GM23338 (cell line): Measurements from ENCODE around the gene MNDA. TPM values are rescaled to one million over a fixed set of nuclear protein-coding genes. Genes with fewer than 3 reads are reported as not detected.

Experiments
- ATAC-seq: fragments of 200-7000 bp; cut with Tn5 transposase; 3 replicates; pipeline ENCODE4 v1.9.1; 2020
- DNase-seq: peaks from one replicate; pipeline ENCODE4 v3.0.0-alpha.2; 2015; ENCODE audit warnings: low spot score
- H2AFZ ChIP-seq: fragments of 200-600 bp; sonication (generic); 2 replicates; pipeline ENCODE4 v1.8.0; 2016; ENCODE audit warnings: antibody characterized with exemption, mild to moderate bottlenecking, moderate library complexity
- H3F3A ChIP-seq: fragments of 200-600 bp; sonication (generic); replicated peaks from 2 replicates; pipeline ENCODE4 v1.8.0; 2017; ENCODE audit warnings: antibody characterized with exemption, mixed run types, low read depth
- H3K27ac ChIP-seq: fragments of 200-600 bp; sonication (generic); 2 replicates; pipeline ENCODE4 v1.6.1; 2016; ENCODE audit warnings: low read depth
- H3K27me3 ChIP-seq: fragments of 200-600 bp; sonication (generic); 2 replicates; pipeline ENCODE4 v1.8.0; 2016; ENCODE audit warnings: mild to moderate bottlenecking, mixed run types, moderate library complexity; ENCODE audit not compliant: insufficient read depth
- H3K36me3 ChIP-seq: fragments of 200-600 bp; sonication (generic); 2 replicates; pipeline ENCODE4 v1.8.0; 2016; ENCODE audit warnings: mild to moderate bottlenecking; ENCODE audit not compliant: insufficient read depth
- H3K4me1 ChIP-seq: fragments of 200-600 bp; sonication (generic); 2 replicates; pipeline ENCODE4 v1.8.0; 2016; ENCODE audit warnings: mild to moderate bottlenecking, moderate library complexity; ENCODE audit not compliant: insufficient read depth
- H3K4me2 ChIP-seq: fragments of 200-600 bp; sonication (generic); 2 replicates; pipeline ENCODE4 v1.7.1; 2017; ENCODE audit warnings: mixed run types
- H3K4me3 ChIP-seq: fragments of 200-600 bp; sonication (generic); 2 replicates; pipeline ENCODE4 v1.6.1; 2016; ENCODE audit warnings: mixed run types
- H3K79me2 ChIP-seq: fragments of 200-600 bp; sonication (generic); replicated peaks from 2 replicates; pipeline ENCODE4 v1.8.0; 2017; ENCODE audit warnings: mild to moderate bottlenecking; ENCODE audit not compliant: insufficient read depth
- H3K9me2 ChIP-seq: fragments of 200-600 bp; sonication (generic); 2 replicates; pipeline ENCODE4 v1.8.0; 2017; ENCODE audit not compliant: insufficient read depth
- H4K20me1 ChIP-seq: fragments of 200-600 bp; sonication (generic); replicated peaks from 2 replicates; pipeline ENCODE4 v1.8.0; 2017; ENCODE audit warnings: mild to moderate bottlenecking; ENCODE audit not compliant: insufficient read depth
- H3K27ac Mint-ChIP-seq: 2 replicates; pipeline ENCODE4 v1.8.0; 2020; ENCODE audit warnings: inconsistent platforms, mild to moderate bottlenecking, moderate library complexity, mixed read lengths
- H3K27me3 Mint-ChIP-seq: 3 replicates; pipeline ENCODE4 v1.8.0; 2022; ENCODE audit warnings: low read depth, mild to moderate bottlenecking, moderate library complexity, mixed read lengths, inconsistent platforms; ENCODE audit not compliant: insufficient read depth, poor library complexity
- H3K36me3 Mint-ChIP-seq: 3 replicates; pipeline ENCODE4 v1.8.0; 2021; ENCODE audit warnings: low read depth, mild to moderate bottlenecking, inconsistent platforms, moderate library complexity, mixed read lengths
- H3K4me1 Mint-ChIP-seq: 3 replicates; pipeline ENCODE4 v1.8.0; 2020; ENCODE audit warnings: mild to moderate bottlenecking, inconsistent platforms, mixed read lengths
- H3K4me3 Mint-ChIP-seq: 3 replicates; pipeline ENCODE4 v1.8.0; 2021; ENCODE audit warnings: moderate library complexity, mild to moderate bottlenecking, inconsistent platforms, mixed read lengths
- H3K9me3 Mint-ChIP-seq: 3 replicates; pipeline ENCODE4 v1.8.0; 2020; ENCODE audit warnings: moderate library complexity, mild to moderate bottlenecking, inconsistent platforms, mixed read lengths
- CREB1 ChIP-seq: fragments of 250-450 bp; sonication (Bioruptor Pico); IDR thresholded peaks from 2 replicates; pipeline ENCODE4 v1.5.0; 2020; ENCODE audit warnings: low read depth, mild to moderate bottlenecking, moderate library complexity
- EZH2 ChIP-seq: fragments of 200-600 bp; sonication (generic); IDR thresholded peaks from one replicate; pipeline ENCODE4 v1.8.0; 2017; ENCODE audit warnings: antibody characterized with exemption, mild to moderate bottlenecking, low read depth; ENCODE audit not compliant: unreplicated experiment
- EZH2phosphoT487 ChIP-seq: fragments of 200-600 bp; sonication (generic); IDR thresholded peaks from one replicate; pipeline ENCODE4 v1.8.1; 2018; ENCODE audit warnings: antibody characterized with exemption; ENCODE audit not compliant: unreplicated experiment
- JUNB ChIP-seq: IDR thresholded peaks from one replicate; pipeline ENCODE4 v1.6.1; 2016; ENCODE audit warnings: antibody characterized with exemption; ENCODE audit not compliant: unreplicated experiment
- NANOG ChIP-seq: IDR thresholded peaks from 2 replicates; pipeline ENCODE4 v1.6.1; 2016; ENCODE audit warnings: antibody characterized with exemption, borderline replicate concordance
- POLR2AphosphoS5 ChIP-seq: IDR thresholded peaks from 2 replicates; pipeline ENCODE4 v1.6.1; 2016; ENCODE audit warnings: antibody characterized with exemption, low read depth
- STAT1 ChIP-seq: IDR thresholded peaks from one replicate; pipeline ENCODE4 v1.6.1; 2016; ENCODE audit warnings: antibody characterized with exemption; ENCODE audit not compliant: unreplicated experiment
- ZNF114 ChIP-seq: fragments of 250-450 bp; sonication (Bioruptor Pico); IDR thresholded peaks from 2 replicates; pipeline ENCODE4 v1.5.0; 2020; ENCODE audit warnings: mild to moderate bottlenecking, moderate library complexity
- ZNF331 ChIP-seq: fragments of 250-450 bp; sonication (Bioruptor Pico); IDR thresholded peaks from 2 replicates; pipeline ENCODE4 v1.5.0; 2020; ENCODE audit warnings: low read depth, mild to moderate bottlenecking, moderate library complexity
- polyA plus RNA-seq: library from polyadenylated mRNA; unstranded; fragments of >200 nt; fragmentation: Nextera tagmentation; extraction: Ambion mirVana; gene quantifications from 2 replicates; pipeline ENCODE4 v1.2.1, GENCODE V29; 2016
- total RNA-seq: library from RNA; depleted of rRNA; stranded (reverse); fragments of >200 nt; shearing (Covaris generic); gene quantifications from 2 replicates; pipeline ENCODE4 v1.2.3, GENCODE V29; 2014
- TF ChIP-seq, protein P1 (sequence below): IDR thresholded peaks from one replicate; pipeline ENCODE4 v1.6.1; 2018; ENCODE audit warnings: antibody characterized with exemption; ENCODE audit not compliant: unreplicated experiment
- TF ChIP-seq, protein P2 (sequence below): fragments of 250-450 bp; sonication (Bioruptor Pico); IDR thresholded peaks from 2 replicates; pipeline ENCODE4 v1.5.0; 2020; ENCODE audit warnings: mild to moderate bottlenecking, moderate library complexity
- TF ChIP-seq, protein P3 (sequence below), 2 experiments: fragments of 200-600 bp in 1 of 2; sonication (generic) in 1 of 2; conservative IDR thresholded peaks; 2 replicates each; pipeline versions ENCODE4 v1.5.1 to v1.6.1; 2016 to 2017; ENCODE audit warnings: antibody characterized with exemption in 2 of 2, low read depth in 2 of 2, mild to moderate bottlenecking in 2 of 2, moderate library complexity in 1 of 2
- TF ChIP-seq, protein P4 (sequence below): IDR thresholded peaks from 2 replicates; pipeline ENCODE4 v1.6.1; 2016; ENCODE audit warnings: antibody characterized with exemption

MNDA gene
- total and polyA plus RNA-seq, 2 experiments from 2014 or later: not detected

DNA sequence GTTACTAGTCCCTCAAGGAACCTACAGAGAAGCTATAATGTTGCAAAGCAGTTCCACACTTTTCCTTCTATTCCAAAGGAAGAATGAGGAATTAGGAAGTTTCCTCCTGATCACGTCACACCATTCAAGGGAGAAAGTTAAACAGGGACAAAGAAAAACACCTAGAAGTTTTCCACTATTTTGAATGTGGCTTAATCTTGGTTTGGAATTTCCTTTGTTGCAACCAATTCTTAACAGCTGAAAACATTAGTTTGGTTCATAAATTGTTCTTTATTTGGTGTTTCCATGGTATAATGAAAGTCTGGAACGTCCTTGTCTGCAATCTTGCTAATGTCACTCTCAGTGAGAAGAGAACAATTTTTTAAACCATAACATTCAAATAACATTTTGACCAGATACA is 8.4 kb downstream of the MNDA start:
- H3K27me3 ChIP-seq: no peaks in the 10 kb centered on the region
- H2AFZ ChIP-seq: no peak overlapping the region
- H3K27me3 Mint-ChIP-seq: no peaks in the 10 kb centered on the region
- TF ChIP-seq, protein P1, sequence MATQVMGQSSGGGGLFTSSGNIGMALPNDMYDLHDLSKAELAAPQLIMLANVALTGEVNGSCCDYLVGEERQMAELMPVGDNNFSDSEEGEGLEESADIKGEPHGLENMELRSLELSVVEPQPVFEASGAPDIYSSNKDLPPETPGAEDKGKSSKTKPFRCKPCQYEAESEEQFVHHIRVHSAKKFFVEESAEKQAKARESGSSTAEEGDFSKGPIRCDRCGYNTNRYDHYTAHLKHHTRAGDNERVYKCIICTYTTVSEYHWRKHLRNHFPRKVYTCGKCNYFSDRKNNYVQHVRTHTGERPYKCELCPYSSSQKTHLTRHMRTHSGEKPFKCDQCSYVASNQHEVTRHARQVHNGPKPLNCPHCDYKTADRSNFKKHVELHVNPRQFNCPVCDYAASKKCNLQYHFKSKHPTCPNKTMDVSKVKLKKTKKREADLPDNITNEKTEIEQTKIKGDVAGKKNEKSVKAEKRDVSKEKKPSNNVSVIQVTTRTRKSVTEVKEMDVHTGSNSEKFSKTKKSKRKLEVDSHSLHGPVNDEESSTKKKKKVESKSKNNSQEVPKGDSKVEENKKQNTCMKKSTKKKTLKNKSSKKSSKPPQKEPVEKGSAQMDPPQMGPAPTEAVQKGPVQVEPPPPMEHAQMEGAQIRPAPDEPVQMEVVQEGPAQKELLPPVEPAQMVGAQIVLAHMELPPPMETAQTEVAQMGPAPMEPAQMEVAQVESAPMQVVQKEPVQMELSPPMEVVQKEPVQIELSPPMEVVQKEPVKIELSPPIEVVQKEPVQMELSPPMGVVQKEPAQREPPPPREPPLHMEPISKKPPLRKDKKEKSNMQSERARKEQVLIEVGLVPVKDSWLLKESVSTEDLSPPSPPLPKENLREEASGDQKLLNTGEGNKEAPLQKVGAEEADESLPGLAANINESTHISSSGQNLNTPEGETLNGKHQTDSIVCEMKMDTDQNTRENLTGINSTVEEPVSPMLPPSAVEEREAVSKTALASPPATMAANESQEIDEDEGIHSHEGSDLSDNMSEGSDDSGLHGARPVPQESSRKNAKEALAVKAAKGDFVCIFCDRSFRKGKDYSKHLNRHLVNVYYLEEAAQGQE: no peak
- TF ChIP-seq, protein P2, sequence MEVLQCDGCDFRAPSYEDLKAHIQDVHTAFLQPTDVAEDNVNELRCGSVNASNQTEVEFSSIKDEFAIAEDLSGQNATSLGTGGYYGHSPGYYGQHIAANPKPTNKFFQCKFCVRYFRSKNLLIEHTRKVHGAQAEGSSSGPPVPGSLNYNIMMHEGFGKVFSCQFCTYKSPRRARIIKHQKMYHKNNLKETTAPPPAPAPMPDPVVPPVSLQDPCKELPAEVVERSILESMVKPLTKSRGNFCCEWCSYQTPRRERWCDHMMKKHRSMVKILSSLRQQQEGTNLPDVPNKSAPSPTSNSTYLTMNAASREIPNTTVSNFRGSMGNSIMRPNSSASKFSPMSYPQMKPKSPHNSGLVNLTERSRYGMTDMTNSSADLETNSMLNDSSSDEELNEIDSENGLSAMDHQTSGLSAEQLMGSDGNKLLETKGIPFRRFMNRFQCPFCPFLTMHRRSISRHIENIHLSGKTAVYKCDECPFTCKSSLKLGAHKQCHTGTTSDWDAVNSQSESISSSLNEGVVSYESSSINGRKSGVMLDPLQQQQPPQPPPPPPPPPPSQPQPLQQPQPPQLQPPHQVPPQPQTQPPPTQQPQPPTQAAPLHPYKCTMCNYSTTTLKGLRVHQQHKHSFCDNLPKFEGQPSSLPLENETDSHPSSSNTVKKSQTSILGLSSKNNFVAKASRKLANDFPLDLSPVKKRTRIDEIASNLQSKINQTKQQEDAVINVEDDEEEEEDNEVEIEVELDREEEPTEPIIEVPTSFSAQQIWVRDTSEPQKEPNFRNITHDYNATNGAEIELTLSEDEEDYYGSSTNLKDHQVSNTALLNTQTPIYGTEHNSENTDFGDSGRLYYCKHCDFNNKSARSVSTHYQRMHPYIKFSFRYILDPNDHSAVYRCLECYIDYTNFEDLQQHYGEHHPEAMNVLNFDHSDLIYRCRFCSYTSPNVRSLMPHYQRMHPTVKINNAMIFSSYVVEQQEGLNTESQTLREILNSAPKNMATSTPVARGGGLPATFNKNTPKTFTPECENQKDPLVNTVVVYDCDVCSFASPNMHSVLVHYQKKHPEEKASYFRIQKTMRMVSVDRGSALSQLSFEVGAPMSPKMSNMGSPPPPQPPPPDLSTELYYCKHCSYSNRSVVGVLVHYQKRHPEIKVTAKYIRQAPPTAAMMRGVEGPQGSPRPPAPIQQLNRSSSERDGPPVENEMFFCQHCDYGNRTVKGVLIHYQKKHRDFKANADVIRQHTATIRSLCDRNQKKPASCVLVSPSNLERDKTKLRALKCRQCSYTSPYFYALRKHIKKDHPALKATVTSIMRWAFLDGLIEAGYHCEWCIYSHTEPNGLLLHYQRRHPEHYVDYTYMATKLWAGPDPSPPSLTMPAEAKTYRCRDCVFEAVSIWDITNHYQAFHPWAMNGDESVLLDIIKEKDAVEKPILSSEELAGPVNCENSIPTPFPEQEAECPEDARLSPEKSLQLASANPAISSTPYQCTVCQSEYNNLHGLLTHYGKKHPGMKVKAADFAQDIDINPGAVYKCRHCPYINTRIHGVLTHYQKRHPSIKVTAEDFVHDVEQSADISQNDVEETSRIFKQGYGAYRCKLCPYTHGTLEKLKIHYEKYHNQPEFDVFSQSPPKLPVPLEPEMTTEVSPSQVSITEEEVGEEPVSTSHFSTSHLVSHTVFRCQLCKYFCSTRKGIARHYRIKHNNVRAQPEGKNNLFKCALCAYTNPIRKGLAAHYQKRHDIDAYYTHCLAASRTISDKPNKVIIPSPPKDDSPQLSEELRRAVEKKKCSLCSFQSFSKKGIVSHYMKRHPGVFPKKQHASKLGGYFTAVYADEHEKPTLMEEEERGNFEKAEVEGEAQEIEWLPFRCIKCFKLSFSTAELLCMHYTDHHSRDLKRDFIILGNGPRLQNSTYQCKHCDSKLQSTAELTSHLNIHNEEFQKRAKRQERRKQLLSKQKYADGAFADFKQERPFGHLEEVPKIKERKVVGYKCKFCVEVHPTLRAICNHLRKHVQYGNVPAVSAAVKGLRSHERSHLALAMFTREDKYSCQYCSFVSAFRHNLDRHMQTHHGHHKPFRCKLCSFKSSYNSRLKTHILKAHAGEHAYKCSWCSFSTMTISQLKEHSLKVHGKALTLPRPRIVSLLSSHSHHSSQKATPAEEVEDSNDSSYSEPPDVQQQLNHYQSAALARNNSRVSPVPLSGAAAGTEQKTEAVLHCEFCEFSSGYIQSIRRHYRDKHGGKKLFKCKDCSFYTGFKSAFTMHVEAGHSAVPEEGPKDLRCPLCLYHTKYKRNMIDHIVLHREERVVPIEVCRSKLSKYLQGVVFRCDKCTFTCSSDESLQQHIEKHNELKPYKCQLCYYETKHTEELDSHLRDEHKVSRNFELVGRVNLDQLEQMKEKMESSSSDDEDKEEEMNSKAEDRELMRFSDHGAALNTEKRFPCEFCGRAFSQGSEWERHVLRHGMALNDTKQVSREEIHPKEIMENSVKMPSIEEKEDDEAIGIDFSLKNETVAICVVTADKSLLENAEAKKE: no peak
- TF ChIP-seq, protein P3, sequence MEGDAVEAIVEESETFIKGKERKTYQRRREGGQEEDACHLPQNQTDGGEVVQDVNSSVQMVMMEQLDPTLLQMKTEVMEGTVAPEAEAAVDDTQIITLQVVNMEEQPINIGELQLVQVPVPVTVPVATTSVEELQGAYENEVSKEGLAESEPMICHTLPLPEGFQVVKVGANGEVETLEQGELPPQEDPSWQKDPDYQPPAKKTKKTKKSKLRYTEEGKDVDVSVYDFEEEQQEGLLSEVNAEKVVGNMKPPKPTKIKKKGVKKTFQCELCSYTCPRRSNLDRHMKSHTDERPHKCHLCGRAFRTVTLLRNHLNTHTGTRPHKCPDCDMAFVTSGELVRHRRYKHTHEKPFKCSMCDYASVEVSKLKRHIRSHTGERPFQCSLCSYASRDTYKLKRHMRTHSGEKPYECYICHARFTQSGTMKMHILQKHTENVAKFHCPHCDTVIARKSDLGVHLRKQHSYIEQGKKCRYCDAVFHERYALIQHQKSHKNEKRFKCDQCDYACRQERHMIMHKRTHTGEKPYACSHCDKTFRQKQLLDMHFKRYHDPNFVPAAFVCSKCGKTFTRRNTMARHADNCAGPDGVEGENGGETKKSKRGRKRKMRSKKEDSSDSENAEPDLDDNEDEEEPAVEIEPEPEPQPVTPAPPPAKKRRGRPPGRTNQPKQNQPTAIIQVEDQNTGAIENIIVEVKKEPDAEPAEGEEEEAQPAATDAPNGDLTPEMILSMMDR (conservative IDR thresholded peaks at IDR 0.05; ENCODE audit: low read depth in 2 of 2): no peak
- TF ChIP-seq ZNF331 (CRISPR knock-in tag) (no peak), EZH2phosphoT487 (no peak), JUNB (no peak), POLR2AphosphoS5 (no peak), NANOG (no peak), EZH2 (no peak), ZNF114 (CRISPR knock-in tag) (no peak), CREB1 (CRISPR knock-in tag) (no peak), STAT1 (no peak)
- TF ChIP-seq, protein P4, sequence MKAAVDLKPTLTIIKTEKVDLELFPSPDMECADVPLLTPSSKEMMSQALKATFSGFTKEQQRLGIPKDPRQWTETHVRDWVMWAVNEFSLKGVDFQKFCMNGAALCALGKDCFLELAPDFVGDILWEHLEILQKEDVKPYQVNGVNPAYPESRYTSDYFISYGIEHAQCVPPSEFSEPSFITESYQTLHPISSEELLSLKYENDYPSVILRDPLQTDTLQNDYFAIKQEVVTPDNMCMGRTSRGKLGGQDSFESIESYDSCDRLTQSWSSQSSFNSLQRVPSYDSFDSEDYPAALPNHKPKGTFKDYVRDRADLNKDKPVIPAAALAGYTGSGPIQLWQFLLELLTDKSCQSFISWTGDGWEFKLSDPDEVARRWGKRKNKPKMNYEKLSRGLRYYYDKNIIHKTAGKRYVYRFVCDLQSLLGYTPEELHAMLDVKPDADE: no peak
- no peaks in the 10 kb centered on the region for H3K36me3 ChIP-seq
- H3F3A ChIP-seq: no peaks in the 10 kb centered on the region
- no peaks in the 10 kb centered on the region for H3K9me3 Mint-ChIP-seq
- no peaks in the 10 kb centered on the region for H4K20me1 ChIP-seq
- no peaks in the 10 kb centered on the region for H3K4me1 Mint-ChIP-seq
- H3K4me3 ChIP-seq: no peak overlapping the region
- no peak for ATAC-seq
- no peaks in the 10 kb centered on the region for H3K79me2 ChIP-seq
- H3K27ac Mint-ChIP-seq: no peak overlapping the region
- H3K4me3 Mint-ChIP-seq: no peak overlapping the region
- no peaks in the 10 kb centered on the region for H3K36me3 Mint-ChIP-seq
- H3K9me2 ChIP-seq: no peaks in the 10 kb centered on the region
- H3K4me1 ChIP-seq: no peaks in the 10 kb centered on the region
- H3K27ac ChIP-seq: no peak overlapping the region
- no peak for DNase-seq
- H3K4me2 ChIP-seq: no peak overlapping the region
